ENCODE results near the gene DUOXA1.
"Not testable (repeated sequence)": the region's sequence is repeated elsewhere in the genome, so short reads cannot be mapped to it uniquely, and the experiment has no call there.

DUOXA1 gene

DNA sequence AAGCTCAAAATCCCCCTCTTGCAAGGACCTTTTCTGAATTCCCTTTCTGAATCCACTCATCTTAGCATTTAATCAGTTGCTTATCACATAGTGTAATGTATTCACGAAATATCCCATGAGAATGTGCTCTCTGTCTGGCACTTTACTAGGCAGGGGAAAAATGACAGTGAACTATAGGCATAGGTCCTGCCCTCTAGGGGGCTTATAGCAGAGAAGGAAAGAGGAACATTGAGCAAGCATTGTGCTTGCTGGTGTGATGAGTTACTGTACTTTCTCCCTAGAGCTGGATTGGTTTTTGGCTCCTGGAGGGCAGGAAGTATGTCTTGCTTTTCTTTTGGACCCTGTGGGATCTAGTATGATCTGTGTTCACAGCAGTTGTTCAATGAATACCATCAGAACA is 42.2 kb downstream of the DUOXA1 start:
- peak; percentile 15 for DNase-seq

- DNase-seq = no peak
Measured at GRCh38 chr15:45084163-45084562, 45.5 kb downstream of the DUOXA1 start.

DNA sequence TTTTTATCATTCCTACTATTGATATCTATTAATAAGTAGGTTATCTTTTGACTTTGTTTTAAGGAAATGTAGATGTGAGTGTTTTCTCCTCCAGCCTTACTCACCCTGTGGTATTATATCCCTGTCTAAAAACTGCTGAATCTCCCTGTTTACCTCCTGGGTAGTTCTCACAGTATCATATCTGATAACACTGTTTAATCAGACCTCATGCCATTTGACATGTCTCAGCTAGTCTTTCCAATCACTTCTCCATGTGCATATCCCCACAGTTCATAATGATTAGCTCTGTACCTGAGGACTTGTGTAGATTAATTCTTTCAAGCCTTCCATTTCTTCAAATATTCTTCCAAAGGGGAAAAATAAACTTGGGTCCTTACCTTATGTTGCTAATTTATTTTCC is 46.5 kb downstream of the DUOXA1 start:
- no peak for DNase-seq

DNA sequence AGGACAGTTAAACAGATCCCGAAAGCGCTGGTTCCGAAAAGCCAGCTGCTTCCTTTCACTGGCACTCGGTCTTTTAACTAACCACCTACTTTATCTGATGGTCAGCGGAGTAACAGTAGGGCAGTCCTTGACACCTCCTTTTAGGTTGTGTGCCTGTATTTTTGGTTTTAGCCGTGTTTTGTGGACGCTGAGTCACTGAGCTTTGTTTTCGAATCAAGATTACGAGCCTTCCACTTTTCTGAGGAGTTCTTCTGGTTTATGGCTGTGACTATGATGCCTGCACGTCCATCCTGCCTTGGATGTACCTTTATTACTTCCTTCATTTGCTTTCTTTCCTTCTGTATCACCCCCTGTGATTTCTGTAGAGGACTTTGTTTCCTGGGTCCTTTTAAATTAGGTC is 47.3 kb downstream of the DUOXA1 start:
- DNase-seq = not testable (repeated sequence)

GRCh38 chr15:45080593-45080992 is 49.1 kb downstream of the DUOXA1 start:
- DNase-seq = not testable (repeated sequence)

- DNase-seq = not testable (repeated sequence)
Measured at GRCh38 chr15:45079628-45080246, 49.9 kb downstream of the DUOXA1 start.

- DNase-seq = not testable (repeated sequence)
Measured at GRCh38 chr15:45079201-45079600, 50.5 kb downstream of the DUOXA1 start.

DNA sequence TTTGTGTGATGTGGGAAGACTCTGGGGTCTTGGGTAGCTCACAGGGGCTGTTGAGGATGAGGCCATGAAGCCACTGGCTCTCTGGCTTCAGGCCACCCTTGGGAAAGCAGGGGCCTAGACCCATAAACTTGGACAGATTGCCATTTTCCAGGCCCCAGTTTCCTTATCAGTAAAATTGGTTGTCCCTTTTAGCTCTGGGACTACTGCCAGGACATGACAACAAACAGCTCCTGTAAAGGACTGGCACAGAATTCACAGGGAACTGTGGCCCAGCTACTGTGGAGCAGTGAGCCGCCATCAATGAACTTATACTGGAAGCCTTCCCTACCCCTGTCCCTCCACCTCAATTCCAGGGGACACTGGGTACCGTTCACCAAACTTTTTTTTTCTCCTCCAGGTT is 52.3 kb downstream of the DUOXA1 start:
- DNase-seq = not testable (repeated sequence)

DNA sequence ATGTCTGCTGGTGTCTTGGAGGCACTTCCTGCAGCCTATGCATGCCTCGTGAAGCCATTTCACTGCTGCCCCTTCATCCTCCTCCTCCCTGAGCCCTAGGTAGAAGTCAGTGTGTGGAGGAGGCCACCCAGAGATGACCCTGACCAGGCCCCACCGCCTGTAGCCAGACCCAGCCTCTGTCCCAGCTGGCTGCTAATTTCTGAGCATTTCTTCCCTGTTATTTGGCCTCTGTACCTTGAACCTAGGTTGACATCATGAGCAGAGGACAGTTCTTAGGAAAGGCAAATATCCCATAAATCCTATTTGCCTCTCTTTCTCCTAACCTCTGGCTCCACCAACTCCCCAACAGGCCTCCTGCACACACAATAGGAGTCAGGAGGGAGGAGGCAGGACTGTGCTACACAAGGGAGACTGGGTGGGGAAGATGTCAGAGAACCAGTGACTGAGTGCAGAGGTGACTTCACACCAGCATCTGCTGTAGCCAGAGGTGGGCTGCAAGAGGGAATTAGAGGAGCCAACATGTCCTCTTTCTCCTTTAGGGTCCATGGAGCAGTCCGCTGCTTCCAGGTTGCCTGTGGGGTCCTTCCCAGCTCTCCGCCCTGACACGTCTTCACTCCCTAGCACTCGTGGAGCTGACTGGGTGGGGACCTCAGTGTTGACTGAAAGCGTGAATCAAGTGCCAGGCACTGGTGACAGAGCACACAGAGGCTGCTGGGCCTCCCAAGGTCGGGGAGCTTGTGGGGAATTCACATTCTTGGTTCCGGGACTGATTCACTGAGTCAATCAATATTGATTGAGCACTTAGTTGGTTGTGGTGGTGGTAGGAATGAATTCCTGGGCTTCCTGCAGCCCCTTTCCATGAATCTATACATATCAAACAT is 54.0 kb downstream of the DUOXA1 start:
- DNase-seq = not testable (repeated sequence)

- not testable (repeated sequence) for DNase-seq
Measured at GRCh38 chr15:45073602-45074001, 56.1 kb downstream of the DUOXA1 start.

GRCh38 chr15:45069942-45070360 is 59.7 kb downstream of the DUOXA1 start:
- not testable (repeated sequence) for DNase-seq
